OCI-LY1 (cell line): ENCODE data around the gene DYSF.

Experiments used
- H2AFZ ChIP-seq: fragments of 200-600 bp; sonication (generic), shearing (Covaris generic); 2 replicates; pipeline ENCODE4 v1.6.0; 2014; ENCODE audit warnings: antibody characterized with exemption, mild to moderate bottlenecking, low read length
- H3F3A ChIP-seq: fragments of 200-600 bp; sonication (generic), shearing (Covaris generic); 2 replicates; pipeline ENCODE4 v1.6.0; 2014; ENCODE audit warnings: mild to moderate bottlenecking, antibody characterized with exemption, low read length, moderate library complexity; ENCODE audit not compliant: insufficient read depth
- H3K27ac ChIP-seq: fragments of 200-600 bp; sonication (generic); 2 replicates; pipeline ENCODE4 v1.5.1; 2014; ENCODE audit warnings: low read length, mixed run types, mild to moderate bottlenecking, low read depth; ENCODE audit not compliant: poor library complexity, severe bottlenecking
- H3K27me3 ChIP-seq: fragments of 200-600 bp; sonication (generic); 2 replicates; pipeline ENCODE4 v1.6.0; 2014; ENCODE audit warnings: antibody characterized with exemption, mild to moderate bottlenecking, low read length, moderate library complexity; ENCODE audit not compliant: insufficient read depth
- H3K36me3 ChIP-seq: fragments of 200-600 bp; sonication (generic); 2 replicates; pipeline ENCODE4 v1.6.1; 2014; ENCODE audit warnings: mild to moderate bottlenecking, antibody characterized with exemption, low read length, moderate library complexity, mixed read lengths; ENCODE audit not compliant: insufficient read depth
- H3K4me1 ChIP-seq: fragments of 200-600 bp; sonication (generic); 2 replicates; pipeline ENCODE4 v1.5.1; 2014; ENCODE audit warnings: mild to moderate bottlenecking, low read length, moderate library complexity; ENCODE audit not compliant: insufficient read depth, severe bottlenecking
- H3K4me2 ChIP-seq: fragments of 200-600 bp; sonication (generic), shearing (Covaris generic); 2 replicates; pipeline ENCODE4 v1.6.1; 2014; ENCODE audit warnings: low read length
- H3K4me3 ChIP-seq: fragments of 200-600 bp; sonication (generic); 2 replicates; pipeline ENCODE4 v1.5.1; 2014; ENCODE audit warnings: low read length, low read depth, mild to moderate bottlenecking, mixed read lengths; ENCODE audit not compliant: poor library complexity, severe bottlenecking
- H3K79me2 ChIP-seq: fragments of 200-600 bp; shearing (Covaris generic); 2 replicates; pipeline ENCODE4 v1.6.1; 2016; ENCODE audit warnings: mixed run types, low read length, mixed read lengths; ENCODE audit not compliant: insufficient read depth
- H3K9ac ChIP-seq: fragments of 200-600 bp; sonication (generic), shearing (Covaris generic); 2 replicates; pipeline ENCODE4 v1.6.1; 2014; ENCODE audit warnings: mild to moderate bottlenecking, low read length, mixed read lengths
- H3K9me2 ChIP-seq: fragments of 200-600 bp; sonication (generic), shearing (Covaris generic); 2 replicates; pipeline ENCODE4 v1.6.1; 2014; ENCODE audit warnings: low read depth, mild to moderate bottlenecking, low read length, mixed read lengths
- H3K9me3 ChIP-seq: fragments of 200-600 bp; shearing (Covaris generic); 2 replicates; pipeline ENCODE4 v1.6.1; 2014; ENCODE audit warnings: low read length, mixed read lengths
- H4K20me1 ChIP-seq: fragments of 200-600 bp; sonication (generic), shearing (Covaris generic); 2 replicates; pipeline ENCODE4 v1.6.0; 2016; ENCODE audit warnings: mild to moderate bottlenecking, low read length; ENCODE audit not compliant: insufficient read depth
- CTCF ChIP-seq: fragments of 200-600 bp; sonication (generic), shearing (Covaris generic); IDR thresholded peaks from 2 replicates; pipeline ENCODE4 v1.5.1; 2017; ENCODE audit warnings: mild to moderate bottlenecking, antibody characterized with exemption, low read length, moderate library complexity, mixed read lengths
- EZH2 ChIP-seq: fragments of 200-600 bp; sonication (generic), shearing (Covaris generic); IDR thresholded peaks from 2 replicates; pipeline ENCODE4 v1.8.0; 2017; ENCODE audit warnings: borderline replicate concordance, mixed run types, mild to moderate bottlenecking, antibody characterized with exemption, low read length, moderate library complexity, mixed read lengths

DYSF gene

GRCh38 chr2:71603851-71604725, 150.7 kb downstream of the DYSF start:
- Histone ChIP-seq H3K4me1 (no peaks in the 10 kb centered on the region), H3K9ac (no peak overlapping the region), H2AFZ (no peak overlapping the region), H3F3A (no peaks in the 10 kb centered on the region), H3K9me2 (no peaks in the 10 kb centered on the region), H3K27me3 (no peaks in the 10 kb centered on the region; the same call in 1 of the 2 replicates), H3K9me3 (no peaks in the 10 kb centered on the region), H3K79me2 (no peaks in the 10 kb centered on the region), H3K4me3 (no peak overlapping the region), H3K36me3 (no peaks in the 10 kb centered on the region), H4K20me1 (no peaks in the 10 kb centered on the region), H3K27ac (no peak overlapping the region), H3K4me2 (no peak overlapping the region)
- TF ChIP-seq CTCF: no peak; the same call in 1 of the 2 replicates
- no peak for TF ChIP-seq EZH2

GRCh38 chr2:71604726-71605120, 151.4 kb downstream of the DYSF start:
- Histone ChIP-seq H3K4me3 (no peak overlapping the region), H4K20me1 (no peaks in the 10 kb centered on the region), H3K9ac (no peak overlapping the region), H3K9me3 (no peaks in the 10 kb centered on the region), H3K79me2 (no peaks in the 10 kb centered on the region), H3K4me2 (no peak overlapping the region), H3K4me1 (no peaks in the 10 kb centered on the region), H3K9me2 (no peaks in the 10 kb centered on the region), H3F3A (no peaks in the 10 kb centered on the region), H3K27ac (no peak overlapping the region), H3K36me3 (no peaks in the 10 kb centered on the region), H3K27me3 (no peaks in the 10 kb centered on the region; the same call in 1 of the 2 replicates), H2AFZ (no peak overlapping the region)
- TF ChIP-seq CTCF (no peak), EZH2 (no peak)

GRCh38 chr2:71605173-71605641, 151.8 kb downstream of the DYSF start:
- H3K27ac ChIP-seq: no peak overlapping the region
- no peak overlapping the region for H3K9ac ChIP-seq
- H3K36me3 ChIP-seq: no peaks in the 10 kb centered on the region
- no peak overlapping the region for H3K4me3 ChIP-seq
- H3K27me3 ChIP-seq: no peaks in the 10 kb centered on the region; the same call in 1 of the 2 replicates
- H3K9me3 ChIP-seq: no peaks in the 10 kb centered on the region
- H3K4me1 ChIP-seq: no peaks in the 10 kb centered on the region
- H3K9me2 ChIP-seq: no peaks in the 10 kb centered on the region
- no peak overlapping the region for H2AFZ ChIP-seq
- no peaks in the 10 kb centered on the region for H4K20me1 ChIP-seq
- no peaks in the 10 kb centered on the region for H3K79me2 ChIP-seq
- TF ChIP-seq EZH2 (no peak), CTCF (no peak)
- H3K4me2 ChIP-seq: no peak overlapping the region
- no peaks in the 10 kb centered on the region for H3F3A ChIP-seq
